VCaP (cell line): ENCODE results near the gene ZBTB26.

Experiments used
- H3K27ac ChIP-seq: fragments of 450-650 bp; 2 replicates; pipeline ENCODE4 v1.5.1; 2017
- CTCF ChIP-seq: fragments of 450-650 bp; conservative IDR thresholded peaks from 2 replicates; pipeline ENCODE4 v1.5.1; 2017; ENCODE audit warnings: mild to moderate bottlenecking, moderate library complexity

Gene ZBTB26

DNA sequence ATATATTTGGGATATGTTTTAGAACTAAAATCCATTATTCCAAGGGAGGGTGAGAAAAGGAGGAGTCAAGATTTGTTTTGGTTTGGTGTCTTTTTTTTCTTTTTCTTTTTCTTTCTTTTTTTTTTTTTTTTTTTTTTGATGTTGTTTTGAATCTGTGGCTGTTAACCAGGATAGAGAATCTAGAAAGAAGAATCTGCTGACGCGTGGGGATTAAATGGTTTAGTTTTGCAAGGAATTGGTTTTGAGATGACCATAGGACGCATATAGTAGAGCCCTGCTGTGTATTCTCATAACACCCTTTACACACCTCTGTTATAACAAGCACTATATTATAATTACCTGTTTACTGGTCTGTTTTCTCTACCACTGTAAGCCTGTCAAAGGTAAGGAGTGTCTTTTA is 19.0 kb upstream of the ZBTB26 start:
- TF ChIP-seq CTCF, result no peak
- no peak overlapping the region for H3K27ac ChIP-seq

GRCh38 chr9:122949696-122950095 is 18.4 kb upstream of the ZBTB26 start:
- no peak for TF ChIP-seq CTCF

DNA sequence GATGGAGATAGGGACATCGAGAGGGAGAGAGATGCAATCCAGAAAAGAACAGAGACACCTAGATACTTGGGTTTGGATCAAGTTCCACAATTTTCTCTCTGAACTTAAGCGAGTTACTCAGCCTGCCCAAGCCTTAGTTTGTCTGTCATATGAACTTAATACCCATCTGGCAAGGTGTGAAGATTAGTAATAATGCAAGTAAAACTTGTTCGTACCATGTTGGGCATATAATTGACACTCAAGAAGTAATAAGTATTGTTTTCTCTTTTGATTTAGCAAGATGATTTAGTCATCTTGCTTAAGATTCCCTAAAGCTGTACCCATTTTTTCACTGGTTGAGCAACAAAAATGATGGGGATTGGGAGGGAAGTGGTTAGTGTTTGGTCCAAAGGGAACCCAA is 17.0 kb upstream of the ZBTB26 start:
- peak overlapping the region; percentile 57 for H3K27ac ChIP-seq
- no peak for TF ChIP-seq CTCF

More at GRCh38 chr9:122949696-122950095, 18.4 kb upstream of the ZBTB26 start:
- peak overlapping the region; percentile 57 for H3K27ac ChIP-seq

DNA sequence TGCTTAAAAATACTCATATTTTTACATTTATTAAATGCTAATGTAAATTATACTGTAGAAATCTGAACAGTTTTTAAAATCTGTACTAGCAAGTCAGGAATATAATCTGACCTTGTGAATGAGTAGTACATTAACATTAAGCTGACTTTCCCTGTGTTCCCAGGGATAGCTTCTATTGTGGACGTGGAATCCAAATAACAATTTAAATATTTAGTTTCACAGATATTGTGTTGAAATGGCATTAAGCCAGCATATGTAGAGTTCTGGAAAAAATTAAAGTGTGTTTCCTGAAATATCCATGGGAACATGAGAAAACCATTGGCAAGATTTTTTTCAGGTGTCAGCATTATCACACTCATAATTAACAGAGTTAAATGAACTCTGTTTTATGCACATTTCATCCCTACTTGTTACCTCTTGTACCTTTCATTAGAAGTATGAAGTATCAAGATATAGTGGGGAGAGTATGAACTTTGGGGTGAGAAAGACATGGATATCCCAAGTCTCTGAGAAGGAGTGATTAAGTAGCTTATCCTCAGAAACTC is 15.2 kb upstream of the ZBTB26 start:
- H3K27ac ChIP-seq, result peak overlapping the region; percentile 57; the same call in 1 of the 2 replicates
- TF ChIP-seq CTCF, result no peak

DNA sequence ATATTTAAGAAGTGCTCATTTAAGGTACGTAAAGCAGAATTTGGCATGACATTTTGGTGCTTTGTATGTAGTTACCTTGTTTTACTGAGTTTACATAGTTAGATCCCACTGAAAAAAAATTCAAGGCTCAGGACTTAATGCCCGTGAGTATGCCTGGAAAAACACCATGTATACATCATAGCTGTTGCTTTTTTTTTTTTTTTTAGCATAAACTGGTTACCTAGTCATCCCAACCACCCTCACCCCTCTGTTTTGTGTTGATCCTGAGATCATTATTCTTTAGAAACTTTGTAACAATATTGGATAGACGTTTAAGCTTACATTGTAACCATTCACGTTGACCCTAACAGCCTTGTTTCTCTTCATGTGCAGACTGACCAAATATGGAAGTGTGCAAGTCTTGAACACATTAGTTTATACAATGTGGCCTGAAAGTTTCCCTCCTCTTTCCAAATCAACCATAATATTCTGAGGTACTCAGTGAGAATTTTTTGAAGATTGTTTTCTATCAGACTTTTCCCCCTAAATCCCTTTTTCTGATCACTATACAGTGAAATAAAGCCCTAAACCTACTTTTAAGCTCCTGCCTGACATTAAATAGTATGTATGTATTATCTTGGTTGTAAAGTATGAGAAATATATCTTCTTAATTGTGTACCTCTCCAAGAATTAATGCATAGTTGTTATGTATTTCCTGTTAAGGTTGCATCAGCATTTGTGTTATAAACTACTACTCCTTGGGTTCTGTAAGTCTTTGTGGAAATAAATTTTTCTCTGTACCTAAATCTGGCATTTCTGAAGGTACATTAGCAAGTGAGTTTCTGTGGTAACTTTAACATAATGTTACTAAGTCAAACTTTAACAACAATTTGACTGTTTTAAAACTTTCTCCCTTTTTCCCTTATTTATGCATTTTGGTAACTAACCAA is 13.9 kb upstream of the ZBTB26 start:
- TF ChIP-seq CTCF, result no peak

DNA sequence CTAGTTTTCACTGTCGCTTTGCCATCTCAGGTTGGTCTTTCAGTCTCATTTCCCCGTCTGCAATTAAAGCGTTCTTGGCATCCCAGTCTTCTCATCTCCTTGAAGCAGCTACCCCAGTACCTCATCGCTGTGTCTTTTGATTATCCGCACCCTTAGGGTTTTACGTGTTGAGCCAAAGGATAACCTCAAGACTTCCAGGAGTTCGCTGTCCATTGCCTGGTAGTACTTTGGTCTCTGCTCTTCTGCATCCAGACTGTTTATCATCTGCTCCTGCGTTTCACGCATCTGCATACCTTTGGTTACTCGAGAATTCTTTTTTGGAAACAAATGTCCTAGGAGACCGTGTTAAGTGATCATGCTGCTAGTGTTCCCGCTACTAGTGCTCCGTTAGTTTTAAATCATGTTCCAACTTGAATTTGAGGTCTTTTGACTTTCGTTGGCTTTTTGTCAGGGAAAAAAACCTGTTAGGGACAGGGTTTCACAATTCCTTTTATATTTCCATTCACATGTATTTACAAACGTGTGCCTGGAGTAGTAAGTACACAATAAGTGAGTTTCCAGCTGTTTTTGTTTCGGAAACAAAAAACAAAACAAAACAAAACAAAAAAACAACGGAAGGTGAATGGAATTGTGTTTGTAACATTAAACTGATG is 10.4 kb upstream of the ZBTB26 start:
- peak overlapping the region; percentile 91 for H3K27ac ChIP-seq
- no peak for TF ChIP-seq CTCF

More for the DNA sequence above, 13.9 kb upstream of the ZBTB26 start:
- no peak overlapping the region for H3K27ac ChIP-seq
